GM18526 (cell line): ENCODE measurements around the gene SAMD1.

Experiments
- POLR2A ChIP-seq: IDR thresholded peaks from 3 replicates; pipeline ENCODE4 v1.6.1; 2011; ENCODE audit not compliant: insufficient read length; ENCODE audit errors: extremely low read depth

Gene SAMD1

DNA sequence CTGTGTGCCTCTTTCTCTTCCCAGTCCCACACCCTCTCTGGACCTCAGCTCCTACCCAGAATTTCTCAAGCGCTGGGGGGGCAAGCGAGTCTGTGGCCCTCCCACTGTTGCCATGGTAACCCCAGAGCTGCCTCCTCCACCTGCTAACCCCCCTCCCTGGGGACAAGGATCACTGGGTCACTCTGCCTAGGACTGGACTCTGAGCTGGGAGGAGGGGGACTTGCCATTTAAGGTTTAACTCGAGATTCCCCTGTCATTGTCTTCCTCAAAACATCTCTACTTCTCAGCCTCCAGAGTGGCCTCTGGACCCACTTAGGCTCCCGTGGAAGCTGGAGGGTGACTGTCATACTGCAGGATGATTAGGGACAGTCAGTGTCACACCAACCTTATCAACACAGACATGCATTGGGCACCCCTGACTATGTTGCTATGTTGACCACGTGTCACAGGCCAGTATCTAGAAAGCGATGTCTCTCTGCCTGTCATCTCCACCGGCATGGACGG lies 30.8 kb downstream of the SAMD1 start:
- TF ChIP-seq POLR2A, result no peak

DNA sequence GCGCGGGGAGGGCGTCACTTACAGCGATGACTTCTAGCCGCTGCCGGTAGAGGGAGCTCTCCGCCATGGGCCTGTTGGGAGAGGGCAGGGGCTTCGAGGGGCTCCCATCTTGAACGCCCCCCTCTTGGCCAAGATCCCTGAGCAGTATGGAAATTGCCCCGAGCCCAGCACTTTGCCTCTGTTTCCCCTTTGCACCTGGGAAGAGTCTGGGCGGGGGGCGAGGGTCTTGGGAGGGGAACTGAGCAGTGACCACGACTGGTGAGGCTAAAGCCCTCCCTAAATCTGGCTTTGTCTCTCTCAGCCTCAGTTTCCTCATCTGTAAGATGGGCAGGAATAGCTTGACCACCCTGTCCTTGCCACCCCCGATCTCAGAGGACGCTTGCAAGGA lies 31.5 kb downstream of the SAMD1 start:
- no peak for TF ChIP-seq POLR2A

DNA sequence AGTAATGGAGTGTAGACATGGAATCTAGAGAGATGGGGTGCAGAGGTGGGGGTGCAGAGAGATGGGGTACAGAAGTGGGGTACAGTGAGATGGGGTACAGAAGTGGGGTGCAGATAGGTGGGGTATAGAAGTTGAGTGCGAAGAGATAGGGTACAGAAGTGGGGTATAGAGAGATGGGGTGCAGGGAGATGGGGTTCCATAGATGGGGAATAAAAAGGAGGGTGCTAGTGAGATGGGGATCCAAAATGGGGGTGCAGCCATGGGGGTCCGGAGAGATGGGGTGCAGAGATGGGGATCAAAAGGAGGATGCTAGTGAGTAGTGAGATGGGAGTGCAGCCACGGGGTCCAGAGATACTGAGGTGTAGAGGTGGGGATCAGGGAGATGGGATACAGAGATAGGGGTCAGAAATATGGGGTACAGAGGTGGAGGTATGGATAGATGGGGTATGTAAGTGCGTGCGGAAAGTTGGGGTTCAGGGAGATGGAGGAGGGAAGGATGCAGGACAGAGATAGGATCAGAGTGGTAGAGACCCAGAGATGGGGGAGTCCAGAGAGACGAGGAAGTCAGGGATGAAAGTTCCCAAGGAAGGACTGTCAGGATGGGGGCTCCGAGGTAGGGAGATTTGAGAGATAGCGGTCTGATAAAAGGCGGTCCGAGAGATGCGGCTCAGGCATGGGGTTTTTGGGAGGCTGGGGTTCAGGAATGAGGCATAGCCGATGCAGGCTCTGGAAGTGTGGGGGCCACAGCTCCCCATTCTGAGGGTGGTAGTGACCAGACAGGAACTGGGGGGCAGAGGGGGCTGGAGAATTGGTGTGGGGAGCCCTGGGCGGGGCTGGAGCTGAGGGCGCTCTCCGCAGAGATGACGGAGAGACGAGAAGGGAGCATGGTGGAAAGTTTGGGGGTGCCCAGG lies 32.1 kb downstream of the SAMD1 start:
- TF ChIP-seq POLR2A, result no peak

DNA sequence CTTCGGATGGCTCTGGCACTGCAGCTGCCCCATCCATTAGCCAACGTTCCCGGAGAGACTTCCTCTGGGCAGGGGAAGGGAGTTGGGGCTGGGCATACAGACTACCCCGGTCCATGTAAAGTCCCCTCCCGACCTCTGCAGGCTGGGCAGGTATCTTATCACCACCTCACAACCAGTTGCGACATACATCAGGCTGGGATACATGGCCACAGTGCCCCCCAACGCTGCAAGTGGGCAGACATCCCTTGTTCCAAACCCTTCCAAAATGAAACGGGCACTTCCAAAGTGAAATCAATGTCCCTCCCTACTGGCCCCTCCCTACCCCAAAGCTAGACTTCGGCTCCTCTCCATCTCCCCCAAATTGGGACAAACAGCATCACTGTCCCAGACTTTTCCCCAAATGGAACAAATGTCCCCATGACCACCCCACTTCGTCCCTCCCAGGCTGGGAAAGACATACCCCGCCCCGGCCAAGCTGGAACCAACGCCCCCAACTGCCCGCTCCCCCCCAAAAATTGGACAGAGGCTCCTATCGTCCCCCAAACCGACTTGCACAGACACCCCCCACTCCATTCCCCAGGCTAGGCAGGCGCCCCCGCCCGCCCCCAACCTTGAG lies 33.7 kb downstream of the SAMD1 start:
- TF ChIP-seq POLR2A, result no peak

DNA sequence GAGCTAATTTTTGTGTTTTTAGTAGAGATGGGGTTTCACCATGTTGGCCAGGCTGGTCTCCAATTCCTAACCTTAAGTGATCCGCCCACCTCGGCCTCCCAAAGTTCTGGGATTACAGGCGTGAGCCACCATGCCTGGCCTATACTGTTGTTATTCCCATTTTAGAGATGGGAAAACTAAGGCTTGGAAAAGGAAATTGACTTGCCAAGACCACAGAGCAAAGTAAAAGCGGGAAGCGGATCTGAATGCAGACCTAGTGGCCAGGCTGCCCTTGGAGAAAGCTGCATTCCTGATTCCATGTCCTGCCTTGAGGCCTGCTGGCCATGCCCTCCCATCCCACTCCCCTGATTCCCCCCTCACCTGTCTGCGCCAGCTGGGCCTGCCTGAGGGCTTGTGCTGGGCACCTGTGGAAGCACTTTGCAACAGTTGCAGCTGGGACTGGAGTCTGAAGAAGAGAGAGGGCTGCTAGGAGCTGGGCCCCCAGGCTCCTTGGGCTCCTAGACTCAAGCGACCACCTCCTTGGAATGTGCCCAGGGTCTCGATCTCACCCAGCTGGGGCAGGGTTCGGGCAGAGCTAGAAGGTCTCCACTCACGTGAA lies 34.4 kb downstream of the SAMD1 start:
- TF ChIP-seq POLR2A, result no peak

DNA sequence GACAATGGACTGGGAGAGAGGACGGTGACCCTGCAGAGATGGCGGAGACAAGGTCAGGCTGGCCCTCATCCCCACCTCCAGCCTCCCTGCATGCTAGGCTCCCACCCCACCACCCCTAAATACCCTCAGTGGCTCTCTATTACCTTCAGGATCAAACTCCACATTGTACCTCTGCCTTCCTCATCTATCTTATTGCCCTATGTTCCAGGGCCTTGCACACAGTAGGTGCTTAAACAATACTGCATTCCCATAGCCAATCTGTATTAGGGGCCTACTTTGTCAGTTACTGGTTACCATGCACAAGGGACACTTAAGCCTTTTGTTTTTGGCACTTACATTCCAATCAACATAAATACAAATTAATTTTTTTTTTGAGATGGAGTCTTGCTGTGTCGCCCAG lies 35.2 kb downstream of the SAMD1 start:
- no peak for TF ChIP-seq POLR2A

DNA sequence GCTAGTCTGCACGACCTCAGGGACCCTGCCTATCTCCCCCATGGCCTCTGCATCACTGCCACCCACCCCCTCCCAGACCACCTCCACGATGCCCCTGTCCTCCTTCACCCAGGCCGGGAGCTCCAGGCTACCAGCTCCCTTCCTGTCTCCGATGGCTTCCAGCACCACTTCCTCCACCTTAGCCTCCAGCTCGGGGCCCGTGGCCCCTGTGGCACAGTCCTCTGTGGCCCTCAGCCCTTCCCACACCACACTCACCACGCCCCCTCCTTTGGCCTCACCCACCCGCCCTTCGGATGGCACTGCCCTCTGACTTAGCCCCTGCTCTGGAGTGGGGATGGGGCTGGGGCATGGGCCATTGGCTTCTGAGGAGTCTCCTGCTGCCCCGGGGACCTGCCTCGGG lies 35.8 kb downstream of the SAMD1 start:
- no peak for TF ChIP-seq POLR2A

DNA sequence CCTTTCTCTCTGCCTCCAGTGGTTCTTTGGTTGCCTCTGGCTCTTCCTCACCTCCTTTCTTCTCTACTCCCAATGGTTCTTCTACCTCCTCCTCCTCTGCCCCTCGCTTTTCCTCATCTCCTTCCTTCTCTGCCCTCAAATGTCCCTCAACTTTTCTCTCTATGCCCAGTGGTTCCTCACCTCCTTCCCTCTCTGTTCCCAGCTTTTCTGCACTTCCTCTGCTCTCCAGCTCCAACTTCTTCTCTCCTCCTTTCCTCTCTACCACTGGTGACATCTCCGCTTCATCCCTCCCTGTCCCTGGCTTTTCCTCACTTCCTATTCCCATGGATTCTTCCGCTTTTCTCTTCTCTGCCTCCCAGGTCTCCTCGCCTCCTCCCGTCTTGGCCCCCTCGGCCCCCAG lies 36.5 kb downstream of the SAMD1 start:
- no peak for TF ChIP-seq POLR2A

DNA sequence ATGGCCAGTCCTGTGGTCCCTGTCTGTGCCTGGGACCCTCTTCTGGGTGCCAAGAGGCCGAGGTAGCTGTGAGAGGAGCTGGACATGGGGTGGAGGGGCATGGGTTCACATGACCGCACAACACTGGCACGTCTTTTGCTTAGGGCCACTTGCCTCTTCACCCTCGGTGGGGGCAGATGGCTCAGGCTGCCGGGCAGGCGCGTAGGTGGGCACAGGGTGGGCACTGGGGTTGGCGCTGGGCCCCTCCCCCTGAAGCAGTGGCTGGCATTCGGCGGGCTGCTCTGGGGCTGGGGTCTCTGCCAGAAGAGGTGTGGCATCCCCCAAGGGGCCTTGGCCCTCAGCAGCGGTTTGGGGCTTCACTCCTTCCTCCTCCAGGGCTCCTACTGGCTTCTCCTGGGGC lies 37.1 kb downstream of the SAMD1 start:
- no peak for TF ChIP-seq POLR2A

DNA sequence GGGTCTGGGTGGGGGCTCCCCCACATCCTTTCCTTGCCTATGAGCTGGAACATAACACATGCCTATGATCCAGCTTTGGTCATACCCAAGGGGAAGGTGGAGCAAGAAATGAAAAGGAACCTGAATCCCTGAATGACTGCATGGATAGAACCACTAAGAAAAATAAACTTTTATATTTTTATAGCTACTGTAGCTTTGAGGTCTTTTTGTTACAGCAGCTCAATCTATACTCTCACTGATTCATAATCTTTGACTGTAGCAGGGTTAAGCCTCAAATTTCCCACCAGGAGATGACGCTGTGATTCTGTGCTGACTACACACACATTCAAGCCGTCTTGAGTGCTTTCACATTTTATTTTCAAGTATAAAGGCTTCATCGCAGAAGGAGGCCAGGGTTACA lies 37.5 kb downstream of the SAMD1 start:
- TF ChIP-seq POLR2A, result no peak

DNA sequence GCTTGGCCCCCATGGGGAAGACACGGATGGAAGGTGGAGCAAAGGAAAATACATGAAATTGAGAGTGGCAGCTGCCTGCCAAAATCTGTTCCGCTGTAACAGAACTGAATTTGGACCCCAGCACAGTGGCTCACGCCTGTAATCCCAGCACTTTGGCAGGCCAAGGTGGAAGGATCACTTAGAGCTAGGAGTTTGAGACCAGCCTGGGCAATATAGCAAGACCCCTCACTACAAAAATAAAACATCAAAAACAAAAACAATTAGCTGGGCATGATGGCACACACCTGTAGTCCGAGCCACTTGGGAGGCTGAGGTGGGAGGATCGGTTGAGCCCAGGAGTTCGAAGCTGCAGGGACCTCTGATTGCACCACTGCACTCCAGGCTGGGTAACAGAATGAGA lies 38.1 kb downstream of the SAMD1 start:
- no peak for TF ChIP-seq POLR2A

DNA sequence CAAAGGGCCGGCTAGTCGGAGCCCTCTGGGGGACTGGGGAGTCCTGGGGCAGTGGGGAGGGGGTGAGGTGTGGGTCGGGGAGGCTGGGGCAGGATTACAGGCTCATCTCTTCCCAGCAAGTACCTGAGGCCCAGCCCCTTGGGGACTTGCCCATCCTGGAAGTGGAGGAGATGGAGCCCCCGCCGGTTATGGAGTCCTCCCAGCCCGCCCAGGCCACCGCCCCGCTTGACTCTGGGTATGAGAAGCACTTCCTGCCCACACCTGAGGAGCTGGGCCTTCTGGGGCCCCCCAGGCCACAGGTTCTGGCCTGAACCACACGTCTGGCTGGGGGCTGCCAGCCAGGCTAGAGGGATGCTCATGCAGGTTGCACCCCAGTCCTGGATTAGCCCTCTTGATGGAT lies 38.6 kb downstream of the SAMD1 start:
- no peak for TF ChIP-seq POLR2A

DNA sequence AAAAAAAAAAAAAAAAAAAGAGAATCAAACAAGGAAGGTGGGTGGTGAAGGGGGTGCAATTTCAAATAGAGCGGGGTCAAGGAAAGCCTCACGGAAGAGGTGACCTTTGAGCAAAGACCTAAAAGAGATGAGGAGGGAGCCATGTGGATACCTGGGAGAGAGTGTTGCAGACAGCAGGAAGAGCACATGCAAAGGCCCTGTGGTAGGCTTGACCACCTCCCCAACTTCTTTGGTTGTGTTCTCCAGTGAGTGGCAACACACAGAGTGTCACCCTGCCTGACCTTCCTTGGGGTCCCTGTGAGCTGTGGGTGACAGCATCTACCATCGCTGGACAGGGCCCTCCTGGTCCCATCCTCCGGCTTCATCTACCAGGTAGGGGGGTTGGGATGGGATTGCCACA lies 40.0 kb downstream of the SAMD1 start:
- TF ChIP-seq POLR2A, result no peak

DNA sequence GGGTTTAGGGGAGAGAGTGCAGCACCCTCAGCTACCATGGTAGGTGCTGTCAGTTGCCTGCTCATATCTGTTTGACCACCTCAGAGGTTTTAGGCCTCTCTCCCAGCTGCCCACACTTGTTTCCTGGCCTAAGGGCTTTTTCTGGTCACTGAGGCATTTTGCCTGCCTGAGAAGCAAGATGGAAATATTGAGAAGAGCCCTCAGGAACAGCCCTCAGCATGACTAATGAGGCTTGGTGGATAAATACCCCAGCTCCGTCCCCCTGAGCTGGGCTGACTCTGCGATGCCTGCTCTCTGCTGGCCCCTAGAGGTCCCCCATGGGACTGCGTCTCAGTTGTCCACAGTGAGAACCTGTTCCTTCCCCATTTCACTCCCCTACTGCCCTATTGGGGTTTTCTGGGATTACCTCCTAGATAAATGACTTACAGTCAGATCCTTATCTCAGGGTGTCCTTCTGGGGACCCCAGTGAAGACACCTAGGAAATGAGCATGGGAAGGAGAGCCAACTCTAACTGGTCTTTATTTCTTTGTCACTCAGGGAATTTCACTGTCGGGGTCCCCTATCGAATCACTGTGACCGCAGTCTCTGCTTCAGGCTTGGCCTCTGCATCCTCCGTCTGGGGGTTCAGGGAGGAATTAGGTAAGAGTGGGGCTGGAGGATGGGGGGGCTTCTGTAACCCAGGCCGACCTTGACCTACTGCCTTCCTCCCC lies 42.0 kb downstream of the SAMD1 start:
- TF ChIP-seq POLR2A, result no peak

DNA sequence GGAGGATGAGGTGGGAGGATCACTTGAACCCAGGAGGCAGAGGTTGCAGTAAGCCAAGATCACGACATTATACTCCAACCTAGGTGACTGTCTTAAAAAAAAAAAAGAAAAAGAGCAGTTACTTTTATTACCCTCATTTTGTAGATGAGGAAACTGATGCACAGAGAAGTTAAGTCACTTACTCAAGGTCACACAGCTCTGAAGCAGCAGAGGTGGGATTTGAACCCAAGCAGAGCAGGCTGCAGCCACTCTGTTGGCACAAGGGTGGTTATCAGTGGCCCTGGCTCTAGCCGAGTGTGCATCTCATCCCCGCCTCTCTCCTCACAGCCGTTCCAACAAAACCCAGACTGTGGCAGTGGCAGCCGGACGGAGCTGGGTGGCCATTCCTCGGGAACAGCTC lies 51.4 kb downstream of the SAMD1 start:
- no peak for TF ChIP-seq POLR2A
